CD4-positive, CD25-positive, alpha-beta regulatory T cell (primary cell): ENCODE data around the gene CDH13. TPM values are rescaled to one million over a fixed set of nuclear protein-coding genes. Genes with fewer than 3 reads are reported as not detected.

ENCODE experiments used
- ATAC-seq, 2 donors: fragments of 150-1000 bp; cut with Tn5 transposase; one replicate each; pipeline ENCODE4 v1.10.0; 2021; ENCODE audit warnings: low read depth in 2 of 2, moderate number of reproducible peaks in 2 of 2, moderate library complexity in 1 of 2
- DNase-seq, 3 donors: peaks; one replicate each; pipeline versions ENCODE4 v3.0.0 to v3.0.0-alpha.2; 2012 to 2022; ENCODE audit warnings: mixed read lengths in 1 of 3
- H3K27ac ChIP-seq: one replicate; pipeline ENCODE4 v1.7.0; 2013; ENCODE audit warnings: mild to moderate bottlenecking, low read length; ENCODE audit not compliant: insufficient read depth, poor library complexity, severe bottlenecking
- H3K27me3 ChIP-seq: one replicate; pipeline ENCODE4 v1.7.0; 2013; ENCODE audit warnings: low read length; ENCODE audit not compliant: control insufficient read depth, insufficient read depth
- H3K36me3 ChIP-seq: one replicate; pipeline ENCODE4 v1.7.0; 2013; ENCODE audit warnings: mild to moderate bottlenecking, low read length, moderate library complexity; ENCODE audit not compliant: control insufficient read depth, insufficient read depth
- H3K4me1 ChIP-seq: 2 replicates; pipeline ENCODE4 v1.7.0; 2013; ENCODE audit warnings: mild to moderate bottlenecking, low read length; ENCODE audit not compliant: insufficient read depth, control insufficient read depth, poor library complexity, severe bottlenecking
- H3K4me3 ChIP-seq: one replicate; pipeline ENCODE4 v1.7.0; 2013; ENCODE audit warnings: low read depth, mild to moderate bottlenecking, low read length, moderate library complexity
- H3K9me3 ChIP-seq, 2 experiments: 1 replicate in 1 of 2; 2 replicates in 1 of 2; pipeline ENCODE4 v1.7.0; 2013; ENCODE audit warnings: low read length in 2 of 2, mild to moderate bottlenecking in 1 of 2, moderate library complexity in 1 of 2; ENCODE audit not compliant: control insufficient read depth in 2 of 2
- H3K27ac Mint-ChIP-seq, 3 donors: one replicate each; pipeline ENCODE4 v1.8.0; 2020 to 2022; ENCODE audit warnings: mild to moderate bottlenecking in 3 of 3, mixed read lengths in 3 of 3, moderate library complexity in 2 of 3
- H3K27me3 Mint-ChIP-seq: one replicate; pipeline ENCODE4 v1.8.0; 2022; ENCODE audit warnings: mild to moderate bottlenecking, mixed read lengths
- H3K36me3 Mint-ChIP-seq: one replicate; pipeline ENCODE4 v1.8.0; 2020; ENCODE audit warnings: mixed read lengths
- H3K4me1 Mint-ChIP-seq, 4 donors: one replicate each; pipeline ENCODE4 v1.8.0; 2020 to 2022; ENCODE audit warnings: mixed read lengths in 4 of 4, mild to moderate bottlenecking in 1 of 4
- H3K4me3 Mint-ChIP-seq, 4 donors: one replicate each; pipeline ENCODE4 v1.8.0; 2020 to 2022; ENCODE audit warnings: mild to moderate bottlenecking in 4 of 4, mixed read lengths in 4 of 4, moderate library complexity in 3 of 4
- H3K9me3 Mint-ChIP-seq, 7 donors: one replicate each; pipeline ENCODE4 v1.8.0; 2020 to 2022; ENCODE audit warnings: mixed read lengths in 7 of 7, mild to moderate bottlenecking in 3 of 7, moderate library complexity in 2 of 7
- polyA plus RNA-seq, 4 donors: library from polyadenylated mRNA; unstranded; fragments of 300-500 nt; fragmentation: Illumina TruSeq; gene quantifications; one replicate each; pipeline ENCODE4 v1.2.3, GENCODE V29; 2021
- total RNA-seq: library from RNA; stranded (reverse); gene quantifications from one replicate; pipeline ENCODE4 v1.2.3, GENCODE V29; 2022

CDH13 gene
- total and polyA plus RNA-seq, 5 donors from 2014 or later: not detected

GRCh38 chr16:83587201-83587600, 960.4 kb downstream of the CDH13 start:
- Histone ChIP-seq H3K27me3 (no peaks in the 10 kb centered on the region), H3K4me1 (no peaks in the 10 kb centered on the region), H3K9me3 (no peaks in the 10 kb centered on the region), H3K27ac (no peak overlapping the region), H3K4me3 (no peak overlapping the region), H3K36me3 (no peaks in the 10 kb centered on the region)
- DNase-seq (no peak), ATAC-seq (no peak)
- Mint-ChIP-seq H3K27me3 (no peaks in the 10 kb centered on the region), H3K4me1 (no peaks in the 10 kb centered on the region), H3K9me3 (peaks cover 0 to 7% (median 0%) of the 10 kb centered on the region in 7 donors), H3K27ac (no peak overlapping the region), H3K36me3 (no peaks in the 10 kb centered on the region), H3K4me3 (no peak overlapping the region)

- H3K4me3 Mint-ChIP-seq: no peak overlapping the region
- H3K36me3 ChIP-seq: no peaks in the 10 kb centered on the region
- H3K4me3 ChIP-seq: no peak overlapping the region
- no peaks in the 10 kb centered on the region for H3K9me3 ChIP-seq
- H3K4me1 Mint-ChIP-seq: no peaks in the 10 kb centered on the region
- peaks cover 0 to 5% (median 0%) of the 10 kb centered on the region in 7 donors for H3K9me3 Mint-ChIP-seq
- no peaks in the 10 kb centered on the region for H3K36me3 Mint-ChIP-seq
- no peak overlapping the region for H3K27ac ChIP-seq
- DNase-seq (no peak), ATAC-seq (no peak)
- no peaks in the 10 kb centered on the region for H3K27me3 Mint-ChIP-seq
- no peak overlapping the region for H3K27ac Mint-ChIP-seq
- no peaks in the 10 kb centered on the region for H3K4me1 ChIP-seq
- no peaks in the 10 kb centered on the region for H3K27me3 ChIP-seq
Measured at GRCh38 chr16:83588070-83588469, 961.3 kb downstream of the CDH13 start.

DNA sequence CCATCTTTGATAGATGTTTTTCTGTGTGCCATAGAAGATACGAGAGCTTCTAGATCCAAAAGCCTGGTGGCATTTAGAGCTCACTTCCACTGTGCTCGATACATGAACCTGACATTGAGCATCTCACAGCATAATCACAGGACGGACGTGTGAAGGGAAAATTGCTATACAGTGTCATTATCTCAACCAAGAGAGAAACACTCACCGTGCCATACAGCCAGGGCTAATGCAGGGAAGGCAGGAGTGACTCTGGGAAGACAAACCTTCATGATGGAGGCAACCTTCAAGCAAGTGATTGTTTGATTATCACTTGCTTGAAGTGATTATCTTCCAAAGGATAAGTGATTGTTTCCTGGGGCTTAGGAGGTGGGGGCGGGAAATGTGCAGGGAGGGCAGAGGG, 962.8 kb downstream of the CDH13 start:
- no peaks in the 10 kb centered on the region for H3K27me3 ChIP-seq
- DNase-seq: no peak
- H3K36me3 Mint-ChIP-seq: no peaks in the 10 kb centered on the region
- no peak overlapping the region for H3K4me3 ChIP-seq
- H3K36me3 ChIP-seq: no peaks in the 10 kb centered on the region
- no peaks in the 10 kb centered on the region for H3K4me1 ChIP-seq
- no peaks in the 10 kb centered on the region for H3K4me1 Mint-ChIP-seq
- no peaks in the 10 kb centered on the region for H3K27me3 Mint-ChIP-seq
- no peak overlapping the region for H3K27ac ChIP-seq
- H3K9me3 Mint-ChIP-seq: peaks cover 0 to 3% (median 0%) of the 10 kb centered on the region in 7 donors
- H3K4me3 Mint-ChIP-seq: no peak overlapping the region
- no peak for ATAC-seq
- no peaks in the 10 kb centered on the region for H3K9me3 ChIP-seq
- no peak overlapping the region for H3K27ac Mint-ChIP-seq

- H3K9me3 ChIP-seq: no peaks in the 10 kb centered on the region
- DNase-seq (no peak), ATAC-seq (no peak)
- Mint-ChIP-seq H3K27ac (no peak overlapping the region), H3K4me1 (no peaks in the 10 kb centered on the region), H3K27me3 (no peaks in the 10 kb centered on the region), H3K4me3 (no peak overlapping the region), H3K9me3 (peaks cover 0 to 4% (median 0%) of the 10 kb centered on the region in 7 donors), H3K36me3 (no peaks in the 10 kb centered on the region)
- no peaks in the 10 kb centered on the region for H3K36me3 ChIP-seq
- no peak overlapping the region for H3K4me3 ChIP-seq
- H3K27ac ChIP-seq: no peak overlapping the region
- no peaks in the 10 kb centered on the region for H3K27me3 ChIP-seq
- no peaks in the 10 kb centered on the region for H3K4me1 ChIP-seq
Measured at GRCh38 chr16:83592778-83593177, 966.0 kb downstream of the CDH13 start.

DNA sequence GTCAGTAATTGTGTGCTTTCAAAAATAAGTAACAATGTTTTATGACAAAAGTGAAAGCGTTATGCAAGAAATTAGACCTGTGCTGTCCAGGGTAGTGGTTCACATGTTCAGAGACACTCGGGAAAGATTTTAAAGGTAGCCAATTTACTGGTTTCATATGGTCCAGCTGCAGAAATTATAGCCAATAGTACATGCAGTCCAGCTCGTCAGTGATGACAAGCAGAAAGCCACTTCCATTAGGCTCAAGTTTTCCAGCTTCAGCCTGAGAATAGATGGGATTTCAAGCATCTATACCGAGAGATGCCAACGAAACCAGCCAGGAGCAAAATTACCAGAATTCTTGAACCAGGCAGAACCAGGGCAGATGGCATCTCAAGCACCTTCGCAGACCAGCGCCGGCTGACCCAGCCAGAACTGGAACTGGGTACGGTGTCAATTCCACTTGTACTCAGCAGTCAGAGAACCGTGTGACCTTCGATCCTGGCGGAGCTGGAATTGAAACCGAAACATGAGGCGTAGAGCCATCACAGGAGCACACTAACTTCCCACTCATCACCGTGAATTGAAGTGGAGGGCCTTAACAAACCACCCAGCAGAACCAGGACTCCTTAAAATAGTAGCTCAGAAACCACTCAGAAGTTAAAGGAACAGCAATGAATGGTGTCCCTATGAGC, 973.2 kb downstream of the CDH13 start:
- H3K27me3 ChIP-seq: no peaks in the 10 kb centered on the region
- H3K27ac Mint-ChIP-seq: no peak overlapping the region
- H3K9me3 ChIP-seq: no peaks in the 10 kb centered on the region
- H3K4me3 ChIP-seq: no peak overlapping the region
- no peak overlapping the region for H3K27ac ChIP-seq
- no peaks in the 10 kb centered on the region for H3K4me1 Mint-ChIP-seq
- H3K4me3 Mint-ChIP-seq: no peak overlapping the region
- no peaks in the 10 kb centered on the region for H3K36me3 Mint-ChIP-seq
- H3K36me3 ChIP-seq: no peaks in the 10 kb centered on the region
- DNase-seq: no peak
- H3K9me3 Mint-ChIP-seq: peaks cover 0 to 2% (median 0%) of the 10 kb centered on the region in 7 donors
- no peak for ATAC-seq
- no peaks in the 10 kb centered on the region for H3K27me3 Mint-ChIP-seq
- no peaks in the 10 kb centered on the region for H3K4me1 ChIP-seq

- no peaks in the 10 kb centered on the region for H3K9me3 ChIP-seq
- no peaks in the 10 kb centered on the region for H3K4me1 ChIP-seq
- no peaks in the 10 kb centered on the region for H3K36me3 Mint-ChIP-seq
- H3K27ac ChIP-seq: no peak overlapping the region
- no peak overlapping the region for H3K27ac Mint-ChIP-seq
- no peak overlapping the region for H3K4me3 Mint-ChIP-seq
- peaks cover 0 to 1% (median 0%) of the 10 kb centered on the region in 7 donors for H3K9me3 Mint-ChIP-seq
- ATAC-seq (no peak), DNase-seq (no peak)
- no peaks in the 10 kb centered on the region for H3K27me3 ChIP-seq
- no peaks in the 10 kb centered on the region for H3K27me3 Mint-ChIP-seq
- no peak overlapping the region for H3K4me3 ChIP-seq
- no peaks in the 10 kb centered on the region for H3K4me1 Mint-ChIP-seq
- no peaks in the 10 kb centered on the region for H3K36me3 ChIP-seq
Measured at GRCh38 chr16:83602761-83603722, 976.3 kb downstream of the CDH13 start.

GRCh38 chr16:83603723-83604570, 977.2 kb downstream of the CDH13 start:
- no peaks in the 10 kb centered on the region for H3K4me1 ChIP-seq
- Mint-ChIP-seq H3K27me3 (no peaks in the 10 kb centered on the region), H3K36me3 (no peaks in the 10 kb centered on the region), H3K9me3 (peaks cover 0 to 1% (median 0%) of the 10 kb centered on the region in 7 donors), H3K4me3 (no peak overlapping the region), H3K27ac (no peak overlapping the region), H3K4me1 (no peaks in the 10 kb centered on the region)
- no peaks in the 10 kb centered on the region for H3K27me3 ChIP-seq
- no peak overlapping the region for H3K27ac ChIP-seq
- no peaks in the 10 kb centered on the region for H3K36me3 ChIP-seq
- no peak overlapping the region for H3K4me3 ChIP-seq
- DNase-seq (no peak), ATAC-seq (no peak)
- no peaks in the 10 kb centered on the region for H3K9me3 ChIP-seq
